Peyer's patch (tissue), 4 donors: ENCODE results near the gene SLC6A9.

Experiments used
- POLR2A ChIP-seq, 2 donors: fragments of 450-650 bp; IDR thresholded peaks; one replicate each; pipeline ENCODE4 v1.5.1; 2017; ENCODE audit warnings: antibody characterized with exemption in 2 of 2, mild to moderate bottlenecking in 2 of 2, moderate library complexity in 2 of 2
- TF ChIP-seq, protein P1 (sequence below), 6 experiments: fragments of 450-650 bp in 4 of 6; fragments of 200-600 bp in 2 of 6; sonication (generic) in 1 of 6; IDR thresholded peaks; one replicate each; pipeline ENCODE4 v1.5.1; 2017 to 2019; ENCODE audit warnings: antibody characterized with exemption in 6 of 6, mild to moderate bottlenecking in 3 of 6, moderate library complexity in 1 of 6

DNA sequence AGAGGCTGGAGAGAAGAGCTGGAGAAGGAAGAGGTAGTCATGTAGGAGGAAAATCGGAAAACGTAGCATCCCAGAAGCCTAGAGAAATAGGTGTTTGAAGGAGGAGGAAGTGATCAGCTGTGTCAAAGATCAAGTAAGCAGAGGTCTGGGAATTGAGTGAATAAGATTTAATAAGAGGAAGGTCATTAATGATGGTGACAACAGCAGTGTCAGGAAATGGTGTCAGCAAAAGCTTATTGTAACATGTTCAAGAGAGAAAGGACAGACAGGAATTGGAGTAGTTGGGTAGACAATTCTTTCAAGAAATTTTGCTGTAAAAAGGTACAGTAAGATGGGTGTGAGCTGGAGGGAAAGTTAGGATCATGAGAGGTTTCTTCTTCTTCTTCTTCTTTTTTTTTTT, 41.6 kb upstream of the SLC6A9 start:
- TF ChIP-seq, protein P1, sequence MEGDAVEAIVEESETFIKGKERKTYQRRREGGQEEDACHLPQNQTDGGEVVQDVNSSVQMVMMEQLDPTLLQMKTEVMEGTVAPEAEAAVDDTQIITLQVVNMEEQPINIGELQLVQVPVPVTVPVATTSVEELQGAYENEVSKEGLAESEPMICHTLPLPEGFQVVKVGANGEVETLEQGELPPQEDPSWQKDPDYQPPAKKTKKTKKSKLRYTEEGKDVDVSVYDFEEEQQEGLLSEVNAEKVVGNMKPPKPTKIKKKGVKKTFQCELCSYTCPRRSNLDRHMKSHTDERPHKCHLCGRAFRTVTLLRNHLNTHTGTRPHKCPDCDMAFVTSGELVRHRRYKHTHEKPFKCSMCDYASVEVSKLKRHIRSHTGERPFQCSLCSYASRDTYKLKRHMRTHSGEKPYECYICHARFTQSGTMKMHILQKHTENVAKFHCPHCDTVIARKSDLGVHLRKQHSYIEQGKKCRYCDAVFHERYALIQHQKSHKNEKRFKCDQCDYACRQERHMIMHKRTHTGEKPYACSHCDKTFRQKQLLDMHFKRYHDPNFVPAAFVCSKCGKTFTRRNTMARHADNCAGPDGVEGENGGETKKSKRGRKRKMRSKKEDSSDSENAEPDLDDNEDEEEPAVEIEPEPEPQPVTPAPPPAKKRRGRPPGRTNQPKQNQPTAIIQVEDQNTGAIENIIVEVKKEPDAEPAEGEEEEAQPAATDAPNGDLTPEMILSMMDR (IDR thresholded peaks at IDR 0.05), result no peak
- TF ChIP-seq POLR2A (IDR thresholded peaks at IDR 0.05), result no peak
